ENCODE data around the gene NANOGP8. TPM values are rescaled to one million over a fixed set of nuclear protein-coding genes. Genes with fewer than 3 reads are reported as not detected.
"Not testable (repeated sequence)": the region's sequence is repeated elsewhere in the genome, so short reads cannot be mapped to it uniquely, and the experiment has no call there.

The NANOGP8 gene
- 1 to 10 TPM in 3 of 7 donors, under 1 TPM in 4; 0.40 to 3.3 (median 0.97) TPM for total RNA-seq
- under 1 TPM; 0.16 to 0.33 TPM for polyA plus RNA-seq
- long read RNA-seq, donor 1, result 0 reads
- long read RNA-seq, donor 2, partial matches to known transcripts, result 0 of 1 reads
- long read RNA-seq, donor 2, other reads (novel, unspliced or antisense), result 0 of 1 reads
- long read RNA-seq, donor 3, result 0 reads

- H3K27me3 ChIP-seq; H3K9me3 ChIP-seq; H3K27ac ChIP-seq; intact Hi-C loops (cut with DNase I); H3K4me1 ChIP-seq (ENCODE audit: insufficient read depth); DNase-seq; H3K36me3 ChIP-seq; H3K4me3 ChIP-seq: not testable (repeated sequence)
- 68 to 79% (median 77%) methylated on average over 8 of the region's 8 CpGs for WGBS, 3 donors
These were observed at the start of gene NANOGP8 for GRCh38 chr15:35085176-35085919. Gene NANOGP8 (minus strand): TSS chr15:35085295. CDS start chr15:35085110, 185 bp downstream.

GRCh38 chr15:35134299-35134698, 49.2 kb upstream of the NANOGP8 start:
- H3K27ac ChIP-seq, result no peak overlapping the region
- no peak overlapping the region for H3K4me3 ChIP-seq
- no peaks in the 10 kb centered on the region for H3K27me3 ChIP-seq
- intact Hi-C loops (cut with DNase I), result no loop called here
- no peak for DNase-seq
- WGBS, 3 donors, result 92 to 100% (median 99%) methylated on average over 1 of the region's 1 CpG
- no peaks in the 10 kb centered on the region for H3K36me3 ChIP-seq
- H3K4me1 ChIP-seq (ENCODE audit: insufficient read depth), result peaks cover 1% of the 10 kb centered on the region
- H3K9me3 ChIP-seq, result no peaks in the 10 kb centered on the region
- TF ChIP-seq CTCF (IDR thresholded peaks at IDR 0.05) (no peak), EP300 (IDR thresholded peaks at IDR 0.05) (no peak), POLR2A (IDR thresholded peaks at IDR 0.05) (no peak)

GRCh38 chr15:35130245-35130644, 45.1 kb upstream of the NANOGP8 start:
- intact Hi-C loops (cut with DNase I), result no loop called here

GRCh38 chr15:35129361-35129760, 44.3 kb upstream of the NANOGP8 start:
- no peak overlapping the region for H3K27ac ChIP-seq
- H3K36me3 ChIP-seq, result no peaks in the 10 kb centered on the region
- TF ChIP-seq EP300 (IDR thresholded peaks at IDR 0.05) (no peak), CTCF (IDR thresholded peaks at IDR 0.05) (no peak), POLR2A (IDR thresholded peaks at IDR 0.05) (no peak)
- H3K27me3 ChIP-seq, result no peaks in the 10 kb centered on the region
- WGBS, 3 donors, result 79 to 90% (median 82%) methylated on average over 4 of the region's 4 CpGs
- H3K4me1 ChIP-seq (ENCODE audit: insufficient read depth), result no peaks in the 10 kb centered on the region
- intact Hi-C loops (cut with DNase I), result no loop called here
- H3K4me3 ChIP-seq, result no peak overlapping the region
- no peak for DNase-seq
- no peaks in the 10 kb centered on the region for H3K9me3 ChIP-seq

More at GRCh38 chr15:35130245-35130644, 45.1 kb upstream of the NANOGP8 start:
- no peak for DNase-seq
- TF ChIP-seq EP300 (IDR thresholded peaks at IDR 0.05) (no peak), POLR2A (IDR thresholded peaks at IDR 0.05) (no peak), CTCF (IDR thresholded peaks at IDR 0.05) (no peak)
- Histone ChIP-seq H3K27ac (no peak overlapping the region), H3K27me3 (no peaks in the 10 kb centered on the region), H3K9me3 (no peaks in the 10 kb centered on the region), H3K4me1 (ENCODE audit: insufficient read depth) (no peaks in the 10 kb centered on the region), H3K36me3 (no peaks in the 10 kb centered on the region), H3K4me3 (no peak overlapping the region)
- WGBS, 3 donors, result 78 to 81% (median 81%) methylated on average over 1 of the region's 1 CpG

GRCh38 chr15:35127717-35128116, 42.6 kb upstream of the NANOGP8 start:
- Histone ChIP-seq H3K4me3 (no peak overlapping the region), H3K36me3 (no peaks in the 10 kb centered on the region), H3K27ac (no peak overlapping the region), H3K27me3 (no peaks in the 10 kb centered on the region), H3K4me1 (ENCODE audit: insufficient read depth) (no peaks in the 10 kb centered on the region), H3K9me3 (no peaks in the 10 kb centered on the region)
- WGBS, 3 donors, result 74 to 92% (median 85%) methylated on average over 1 of the region's 1 CpG
- intact Hi-C loops (cut with DNase I), result no loop called here
- TF ChIP-seq CTCF (IDR thresholded peaks at IDR 0.05) (no peak), EP300 (IDR thresholded peaks at IDR 0.05) (no peak), POLR2A (IDR thresholded peaks at IDR 0.05) (no peak)
- DNase-seq, result no peak
